ENCODE data around the gene SMYD3. TPM values are rescaled to one million over a fixed set of nuclear protein-coding genes. Genes with fewer than 3 reads are reported as not detected.

Gene SMYD3
- polyA plus RNA-seq, 2 of the 4 experiments (the other 2 are of a cell fraction): 18.2 to 35.2 TPM

DNA sequence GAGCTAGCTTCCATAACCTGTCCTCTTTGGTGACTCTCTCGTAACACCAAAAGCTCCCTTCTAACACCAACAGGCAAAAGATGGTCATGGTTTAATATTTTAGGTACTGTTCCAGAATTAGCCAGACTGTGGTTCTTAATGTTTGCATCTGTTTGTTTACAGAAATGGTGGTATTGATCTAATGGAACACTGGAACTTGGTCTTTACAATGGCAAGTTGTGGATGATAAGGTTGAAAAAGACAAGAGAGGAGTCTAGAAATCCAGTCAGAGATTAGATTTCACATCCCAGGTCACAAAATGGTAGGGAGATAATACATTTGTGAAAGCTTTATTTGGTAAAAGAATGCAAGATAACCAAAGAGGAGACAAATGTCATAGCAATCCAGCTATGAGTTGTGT, 293.1 kb downstream of the SMYD3 start:
- WGBS (ENCODE audit: missing lambda C conversion rate): 90% methylated on average over 1 of the region's 1 CpG
- H3K4me2 ChIP-seq: no peak overlapping the region
- no peak overlapping the region for H3K27ac ChIP-seq
- no peak for DNase-seq (ENCODE audit: low read depth in 1 of 2, low spot score in 1 of 2)
- H3K9me3 ChIP-seq: no peaks in the 10 kb centered on the region
- no peak for ATAC-seq
- H3K4me1 ChIP-seq: no peaks in the 10 kb centered on the region
- no peak for FAIRE-seq
- no peak for TF ChIP-seq PHF8 (IDR thresholded peaks at IDR 0.05; ENCODE audit: borderline replicate concordance, low read depth)
- TF ChIP-seq RNF2 (IDR thresholded peaks at IDR 0.05; ENCODE audit: borderline replicate concordance, low read depth): no peak
- no peak for TF ChIP-seq HDAC2 (IDR thresholded peaks at IDR 0.05)
- no peak for TF ChIP-seq FOSL2 (IDR thresholded peaks at IDR 0.05)
- TF ChIP-seq FOSL2 (CRISPR knock-in tag; IDR thresholded peaks at IDR 0.05): no peak
- no peak for TF ChIP-seq HMGXB4 (CRISPR knock-in tag; IDR thresholded peaks at IDR 0.05; ENCODE audit: borderline replicate concordance)
- TF ChIP-seq NPAS2 (CRISPR knock-in tag; IDR thresholded peaks at IDR 0.05; ENCODE audit: borderline replicate concordance): no peak
- no peak for TF ChIP-seq HOXB5 (CRISPR knock-in tag; IDR thresholded peaks at IDR 0.05)
- no peak for TF ChIP-seq ELK1 (IDR thresholded peaks at IDR 0.05; ENCODE audit: low read depth, low read length)
- no peak for TF ChIP-seq FOXS1 (CRISPR knock-in tag; IDR thresholded peaks at IDR 0.05)
- TF ChIP-seq, protein P1, sequence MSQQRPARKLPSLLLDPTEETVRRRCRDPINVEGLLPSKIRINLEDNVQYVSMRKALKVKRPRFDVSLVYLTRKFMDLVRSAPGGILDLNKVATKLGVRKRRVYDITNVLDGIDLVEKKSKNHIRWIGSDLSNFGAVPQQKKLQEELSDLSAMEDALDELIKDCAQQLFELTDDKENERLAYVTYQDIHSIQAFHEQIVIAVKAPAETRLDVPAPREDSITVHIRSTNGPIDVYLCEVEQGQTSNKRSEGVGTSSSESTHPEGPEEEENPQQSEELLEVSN (IDR thresholded peaks at IDR 0.05; ENCODE audit: borderline replicate concordance, low read depth): no peak
- TF ChIP-seq EP300 (IDR thresholded peaks at IDR 0.05): no peak
- TF ChIP-seq CBX2 (IDR thresholded peaks at IDR 0.05; ENCODE audit: borderline replicate concordance, low read depth): no peak
- TF ChIP-seq MAX (IDR thresholded peaks at IDR 0.05): no peak
- TF ChIP-seq SMC3 (IDR thresholded peaks at IDR 0.05): no peak
- no peak for TF ChIP-seq HES2 (IDR thresholded peaks at IDR 0.05)
- no peak for TF ChIP-seq HOXB13 (CRISPR knock-in tag; IDR thresholded peaks at IDR 0.05; ENCODE audit: low read depth)
- TF ChIP-seq CBX8 (IDR thresholded peaks at IDR 0.05): no peak
- TF ChIP-seq RAD21 (conservative IDR thresholded peaks at IDR 0.05 in 1 of 2, IDR thresholded peaks at IDR 0.05 in 1 of 2): no peak
- no peak overlapping the region for H3K4me3 ChIP-seq
- ChIA-PET POLR2A (no interaction called here), CTCF (interaction anchor here (1.7 kb wide), 1 partner anchor 8 kb away, joined by 3 read pairs; no protein-coding TSS in a partner anchor)

- Histone ChIP-seq H3K4me2 (no peak overlapping the region), H3K4me3 (no peak overlapping the region), H3K4me1 (no peaks in the 10 kb centered on the region), H3K27ac (no peak overlapping the region), H3K9me3 (no peaks in the 10 kb centered on the region)
- ATAC-seq (no peak), DNase-seq (ENCODE audit: low read depth in 1 of 2, low spot score in 1 of 2) (no peak), FAIRE-seq (no peak)
- 75% methylated on average over 3 of the region's 3 CpGs for WGBS (ENCODE audit: missing lambda C conversion rate)
- ChIA-PET CTCF (no interaction called here), POLR2A (no interaction called here)
- no peak for TF ChIP-seq CHD4 (IDR thresholded peaks at IDR 0.05; ENCODE audit: borderline replicate concordance)
- TF ChIP-seq, protein P1 (IDR thresholded peaks at IDR 0.05; ENCODE audit: borderline replicate concordance, low read depth): no peak
Observed at GRCh38 chr1:246213502-246213901, 293.6 kb downstream of the SMYD3 start.
